Stimulated activated CD8-positive, alpha-beta memory T cell treated with anti-CD3 and anti-CD28 coated beads, Interleukin-12 subunit alpha, Interleukin-12 subunit beta, amount 100 ng/mL, for 24 hours (primary cell): Measurements from ENCODE around the gene RBFOX1.

ENCODE experiments used
- DNase-seq: peaks from one replicate; pipeline ENCODE4 v3.0.0-alpha.2; 2020; ENCODE audit errors: extremely low read depth

RBFOX1 gene

DNA sequence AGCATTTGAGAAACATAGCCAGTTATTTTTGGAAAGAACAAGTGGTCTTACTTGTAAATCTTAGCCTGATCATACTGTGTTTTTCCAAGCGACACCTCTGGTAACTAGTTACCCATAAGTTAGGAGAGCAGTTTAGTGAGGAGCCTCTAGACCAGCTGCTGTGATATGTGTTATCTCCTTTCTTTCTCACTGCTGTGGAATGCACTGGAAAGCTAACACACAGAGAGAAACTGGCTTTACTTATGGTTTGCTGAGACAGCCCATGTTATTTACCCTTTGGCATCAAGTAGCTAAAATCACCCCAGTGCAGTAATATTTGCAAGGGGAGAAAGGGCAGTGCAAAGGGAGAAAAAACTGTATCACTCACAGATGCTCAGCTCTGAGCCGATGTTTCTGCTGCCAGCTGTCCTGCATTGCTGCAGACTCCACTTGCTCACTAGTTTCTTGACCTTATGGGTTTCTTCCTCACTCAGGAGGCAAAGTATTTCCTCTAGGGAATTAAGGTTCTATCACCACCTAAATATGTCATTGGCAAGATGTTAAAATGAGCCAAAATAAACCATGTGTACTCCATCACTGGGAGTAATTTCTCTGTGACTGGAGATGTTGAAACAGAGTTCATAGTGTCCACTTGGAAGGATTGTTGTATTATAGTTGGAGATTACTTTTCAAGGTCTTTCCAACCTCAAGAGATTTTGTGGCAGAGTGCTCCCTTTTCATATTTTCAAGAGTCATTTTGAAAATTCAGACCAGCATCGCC, 2.3 kb downstream of the RBFOX1 start:
- DNase-seq = no peak

DNA sequence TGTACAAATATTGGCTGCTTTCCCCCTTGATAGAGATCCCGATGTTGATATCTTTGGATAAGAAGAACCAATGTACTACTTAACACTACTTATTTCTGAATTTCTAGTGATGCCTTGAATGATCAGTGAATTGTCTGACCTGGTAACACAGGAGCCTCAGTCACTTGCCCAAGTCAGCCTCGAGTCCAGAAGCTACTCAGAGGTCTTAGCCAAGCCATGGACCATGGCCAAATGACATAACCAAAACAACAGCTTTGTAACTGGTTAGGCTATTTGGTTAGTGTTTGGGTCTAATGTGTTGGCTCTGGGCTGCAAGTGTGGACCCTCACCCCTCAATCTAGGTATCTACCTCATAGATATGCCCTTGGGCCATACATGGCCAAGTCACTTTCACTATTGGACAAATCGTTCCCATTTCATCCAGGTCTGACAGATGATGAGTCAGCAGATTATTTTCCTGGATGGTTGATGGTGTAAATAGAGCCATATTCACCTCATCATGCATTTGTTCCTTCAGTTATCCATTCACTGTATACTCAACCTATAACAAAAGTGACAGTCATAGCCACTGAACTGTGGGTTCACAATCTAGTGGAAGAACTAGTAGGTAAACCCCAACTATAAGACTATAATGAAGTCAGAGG, 3.5 kb downstream of the RBFOX1 start:
- no peak for DNase-seq

GRCh38 chr16:7336742-7337141, 4.1 kb downstream of the RBFOX1 start:
- no peak for DNase-seq

GRCh38 chr16:7338826-7339225, 6.2 kb downstream of the RBFOX1 start:
- DNase-seq = no peak

GRCh38 chr16:7339700-7340099, 7.1 kb downstream of the RBFOX1 start:
- no peak for DNase-seq

- no peak for DNase-seq
These were observed 8.3 kb downstream of the RBFOX1 start for GRCh38 chr16:7340938-7341337.

- DNase-seq = no peak
These were observed 10.0 kb downstream of the RBFOX1 start for GRCh38 chr16:7342598-7342997.

DNA sequence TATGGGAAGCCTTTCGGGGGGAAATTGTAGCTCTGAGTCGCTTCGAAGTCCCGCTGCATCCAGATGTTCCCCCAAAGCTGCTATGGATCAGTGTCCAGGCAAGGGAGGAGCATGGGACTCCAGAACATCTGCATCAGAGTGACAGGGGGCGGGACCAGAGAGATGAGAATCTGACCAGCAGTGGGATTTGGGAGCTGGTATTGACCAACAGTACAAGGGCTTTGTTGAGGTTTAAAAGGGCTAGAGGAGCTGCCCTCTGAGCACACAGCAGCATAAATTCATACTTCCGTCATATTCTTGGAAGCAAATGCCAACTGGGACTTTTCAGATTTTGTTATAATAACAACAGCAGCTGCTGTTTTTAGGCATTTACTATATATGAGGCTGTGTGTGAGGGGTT, 10.6 kb downstream of the RBFOX1 start:
- DNase-seq = no peak

DNA sequence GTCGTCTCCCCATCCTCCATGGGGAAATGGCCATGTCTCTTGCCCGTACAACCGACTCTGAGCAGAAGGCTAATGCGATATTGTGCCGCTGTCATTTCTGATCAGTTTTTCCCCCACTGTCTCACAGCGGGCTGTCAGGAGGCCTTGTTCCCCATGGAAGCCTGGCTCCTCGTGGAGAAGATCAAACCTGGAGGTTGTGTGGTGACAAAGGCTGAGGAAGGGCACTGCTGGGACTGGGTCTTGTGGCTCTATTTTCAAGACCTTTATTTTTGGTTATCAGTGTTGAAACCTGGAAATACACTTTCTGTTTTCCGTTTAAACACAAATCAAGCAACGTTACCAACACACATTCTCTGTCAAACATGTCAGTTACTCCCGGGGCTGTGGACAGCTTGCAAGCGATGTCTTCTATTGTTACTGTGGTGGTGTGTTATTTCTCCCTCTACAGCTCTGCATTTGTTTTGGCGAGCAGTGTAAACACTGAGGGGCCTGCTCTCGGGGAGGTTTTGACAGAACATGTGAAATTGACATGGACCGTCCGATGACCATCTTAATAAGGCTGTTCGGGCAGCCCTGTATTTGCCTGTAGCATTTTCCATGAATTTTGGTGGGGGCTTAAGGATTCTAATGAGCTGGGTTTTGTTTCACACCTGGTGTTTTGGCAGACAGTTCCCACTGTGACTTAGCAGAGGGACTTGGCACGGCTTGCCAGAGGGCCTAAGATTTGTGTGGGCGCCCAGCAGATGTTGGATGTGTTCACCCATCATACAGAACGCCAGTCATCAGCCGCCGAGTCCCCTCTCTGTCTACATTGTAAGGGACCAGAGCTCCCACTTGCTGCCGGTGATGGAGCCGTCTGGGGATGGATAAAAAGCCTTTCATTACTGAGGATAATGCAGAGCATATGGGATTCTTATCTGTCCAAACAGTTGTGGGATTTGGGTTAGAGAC, 12.5 kb downstream of the RBFOX1 start:
- no peak for DNase-seq

GRCh38 chr16:7350806-7351205, 18.2 kb downstream of the RBFOX1 start:
- DNase-seq = no peak

GRCh38 chr16:7351610-7352510, 19.2 kb downstream of the RBFOX1 start:
- DNase-seq = no peak

GRCh38 chr16:7355758-7356157, 23.1 kb downstream of the RBFOX1 start:
- no peak for DNase-seq

GRCh38 chr16:7361416-7362129, 28.9 kb downstream of the RBFOX1 start:
- DNase-seq = no peak

- no peak for DNase-seq
These were observed 29.6 kb downstream of the RBFOX1 start for GRCh38 chr16:7362231-7362630.

DNA sequence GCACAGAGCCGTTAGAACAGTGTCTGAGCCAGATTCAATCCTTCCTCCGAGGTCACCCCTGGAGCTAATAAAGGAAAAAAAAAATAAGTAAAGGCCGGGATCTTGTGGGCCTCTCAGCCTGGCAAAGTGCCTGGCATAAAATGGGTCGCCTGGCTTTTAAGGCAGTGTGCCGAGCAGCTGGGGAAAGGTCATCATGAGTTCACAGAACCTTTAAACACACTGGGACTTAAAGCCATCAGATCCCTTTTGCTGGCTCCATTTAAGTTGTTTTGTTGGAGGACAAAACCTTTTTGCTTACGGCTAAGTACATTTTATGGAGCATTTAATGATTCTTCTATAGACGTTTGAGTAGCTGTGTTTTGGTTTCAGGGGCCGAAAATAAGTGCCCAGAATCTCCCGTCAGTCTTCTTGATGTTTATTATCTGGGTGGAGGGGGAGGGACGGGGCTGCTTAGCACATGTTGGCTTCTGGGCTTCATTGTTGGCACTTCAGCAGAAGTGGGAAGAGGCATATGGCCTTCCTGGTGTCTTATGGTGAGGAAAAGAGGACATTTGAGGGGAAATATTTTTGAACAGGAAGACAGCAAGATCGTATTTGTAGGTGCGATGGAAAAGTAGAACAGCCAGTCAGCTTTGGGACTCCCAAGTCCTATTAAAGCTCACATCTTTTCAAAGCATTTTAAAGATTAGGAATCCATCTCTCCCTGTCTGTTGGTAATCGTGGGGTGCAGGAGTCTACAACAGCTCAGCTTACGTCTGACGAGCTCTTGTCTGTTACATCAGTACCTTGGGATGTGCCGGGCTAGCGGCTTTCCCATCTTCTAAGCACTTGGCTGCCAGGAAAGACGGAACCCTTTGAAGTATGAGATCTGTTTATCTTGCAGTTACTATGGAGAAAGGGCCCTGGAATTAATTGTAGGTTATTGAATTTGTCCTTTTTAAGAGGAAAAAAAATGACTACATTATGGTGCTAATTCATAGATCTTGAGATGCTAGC, 31.1 kb downstream of the RBFOX1 start:
- no peak for DNase-seq

DNA sequence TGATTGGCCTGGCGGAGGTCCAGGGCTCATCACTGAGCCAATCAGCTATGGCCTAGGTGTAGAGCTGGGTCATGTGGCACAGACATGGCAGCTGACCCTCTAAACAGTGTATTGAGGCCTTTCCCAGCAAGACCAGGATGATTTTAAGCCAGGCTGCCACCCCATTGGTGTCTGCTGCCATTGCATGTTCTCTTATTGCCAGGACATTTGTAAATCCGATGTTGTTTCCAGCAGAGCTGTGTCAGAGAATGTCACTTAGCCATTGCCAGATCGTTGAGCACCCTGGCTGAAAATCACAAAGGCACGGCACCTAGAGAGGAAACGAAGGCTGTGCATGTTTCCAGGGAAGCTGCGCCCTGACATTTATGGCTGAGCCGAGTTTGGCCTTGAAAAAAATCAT, 33.4 kb downstream of the RBFOX1 start:
- no peak for DNase-seq

DNA sequence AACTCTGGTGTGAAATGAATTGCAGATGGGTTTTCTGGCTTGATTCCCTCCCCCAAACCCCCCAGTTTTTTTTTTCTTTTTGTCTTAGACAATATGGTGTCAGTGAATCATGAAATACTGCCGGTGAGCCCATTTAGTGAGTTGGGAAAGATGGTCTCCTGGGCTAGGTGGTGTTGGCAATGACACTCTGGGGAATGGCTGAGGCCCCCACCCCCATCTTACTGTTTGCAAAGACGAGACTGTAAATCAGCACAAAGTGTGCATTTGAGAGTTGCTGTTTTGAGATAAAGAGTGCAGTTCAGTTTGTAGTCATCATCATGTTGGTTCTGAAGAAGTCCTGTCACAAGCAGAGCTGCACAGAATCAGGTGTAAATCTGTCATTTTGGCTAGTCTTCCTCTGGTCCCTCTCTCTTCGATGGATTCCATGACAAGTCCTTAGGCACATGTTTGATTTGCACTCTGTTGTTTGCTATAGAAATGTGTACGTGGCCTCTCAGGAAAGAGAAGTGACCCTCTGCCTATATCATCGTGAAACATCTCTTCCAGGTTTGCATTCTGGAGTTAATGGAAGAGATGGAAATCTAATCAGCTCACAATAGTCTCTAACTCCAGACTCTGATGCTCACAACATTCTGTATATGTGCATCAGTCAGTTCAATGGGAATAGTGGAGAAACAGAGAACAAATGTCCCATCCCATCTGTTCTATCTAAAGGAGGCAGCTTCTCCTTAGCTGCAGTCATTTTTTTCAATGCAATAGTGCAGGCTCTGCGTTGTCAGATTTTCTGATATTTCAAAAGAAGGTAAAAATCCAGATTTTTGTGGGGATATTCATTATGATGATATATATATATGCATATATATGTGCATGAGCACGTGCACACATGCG, 34.6 kb downstream of the RBFOX1 start:
- DNase-seq = no peak

GRCh38 chr16:7369204-7369603, 36.6 kb downstream of the RBFOX1 start:
- no peak for DNase-seq
